Endothelial cell of umbilical vein (primary cell): ENCODE measurements around the gene NFATC4. TPM values are rescaled to one million over a fixed set of nuclear protein-coding genes. Genes with fewer than 3 reads are reported as not detected.

Experiments used
- BruUV-seq: library from RNA; stranded (reverse); fragments of 400-500 nt; replicated peaks from 2 replicates; lab custom pipeline; 2021; lab: Mats Ljungman, UMichigan
- CTCF ChIA-PET: fragments of 300-600, 350-600 bp; sonication (Branson Sonifier 250); formaldehyde crosslinking; loops from one replicate; lab custom pipeline; 2021; ENCODE audit warnings: antibody characterized with exemption, inconsistent platforms; lab: Charles Lee
- POLR2A ChIA-PET: fragments of 300-600, 350-600 bp; sonication (Branson Sonifier 250); formaldehyde crosslinking; loops from one replicate; lab custom pipeline; 2021; ENCODE audit warnings: antibody characterized with exemption, inconsistent platforms; lab: Charles Lee
- DNase-seq: peaks from one replicate; pipeline ENCODE4 v3.0.0-alpha.2; 2011; ENCODE audit warnings: low read depth, low spot score
- FAIRE-seq: peaks from 2 replicates; lab custom pipeline; 2011; peaks lifted over from hg19 to GRCh38; lab: Jason Lieb, UNC
- H2AFZ ChIP-seq: 2 replicates; pipeline ENCODE4 v1.6.0; 2012; ENCODE audit warnings: low read depth, low read length, control low read depth, inconsistent platforms
- H3K27ac ChIP-seq: 2 replicates; pipeline ENCODE4 v1.5.1; 2011; ENCODE audit warnings: low read depth, mild to moderate bottlenecking, control low read depth, low read length, moderate library complexity; ENCODE audit not compliant: insufficient read depth
- H3K27me3 ChIP-seq, 2 experiments: 2 replicates each; pipeline versions ENCODE4 v1.6.0 to v1.6.1; 2011; ENCODE audit warnings: low read length in 2 of 2, mixed read lengths in 1 of 2; ENCODE audit not compliant: control insufficient read depth in 2 of 2, insufficient read depth in 2 of 2
- H3K36me3 ChIP-seq, 2 experiments: 2 replicates in 1 of 2; 3 replicates in 1 of 2; pipeline ENCODE4 v1.5.1; 2011; ENCODE audit warnings: low read length in 2 of 2, mild to moderate bottlenecking in 1 of 2, moderate library complexity in 1 of 2; ENCODE audit not compliant: control insufficient read depth in 2 of 2, insufficient read depth in 2 of 2; ENCODE audit errors: extremely low read depth in 1 of 2
- H3K4me1 ChIP-seq: 3 replicates; pipeline ENCODE4 v1.5.1; 2011; ENCODE audit warnings: mild to moderate bottlenecking, low read length; ENCODE audit not compliant: control insufficient read depth, insufficient read depth; ENCODE audit errors: extremely low read depth
- H3K4me2 ChIP-seq: 2 replicates; pipeline ENCODE4 v1.6.1; 2011; ENCODE audit warnings: low read length, control low read depth, mixed read lengths; ENCODE audit not compliant: insufficient read depth
- H3K4me3 ChIP-seq, 3 experiments: fragments of 200-600 bp in 1 of 3; sonication (generic), shearing (Covaris generic) in 1 of 3; replicated peaks in 1 of 3; 2 replicates each; pipeline ENCODE4 v1.5.1; 2011 to 2016; ENCODE audit warnings: control low read depth in 3 of 3, low read length in 3 of 3, mild to moderate bottlenecking in 2 of 3, inconsistent platforms in 1 of 3, low read depth in 1 of 3, moderate library complexity in 1 of 3; ENCODE audit not compliant: insufficient read depth in 1 of 3
- H3K79me2 ChIP-seq: 2 replicates; pipeline ENCODE4 v1.6.0; 2012; ENCODE audit warnings: low read length, inconsistent platforms; ENCODE audit not compliant: control insufficient read depth, insufficient read depth
- H3K9ac ChIP-seq: replicated peaks from 2 replicates; pipeline ENCODE3; 2011; ENCODE audit warnings: low read length, control low read depth; ENCODE audit not compliant: insufficient read depth; ENCODE audit errors: extremely low read depth
- H3K9me1 ChIP-seq: replicated peaks from 3 replicates; pipeline ENCODE4 v1.6.0; 2011; ENCODE audit warnings: mild to moderate bottlenecking, low read length; ENCODE audit not compliant: control insufficient read depth, insufficient read depth; ENCODE audit errors: extremely low read depth
- H3K9me3 ChIP-seq: replicated peaks from 2 replicates; pipeline ENCODE4 v1.5.1; 2012; ENCODE audit warnings: low read length, inconsistent platforms; ENCODE audit not compliant: control insufficient read depth, insufficient read depth
- H4K20me1 ChIP-seq: replicated peaks from 2 replicates; pipeline ENCODE3; 2011; ENCODE audit warnings: mild to moderate bottlenecking, low read length; ENCODE audit not compliant: control insufficient read depth, insufficient read depth; ENCODE audit errors: extremely low read depth
- CTCF ChIP-seq, 2 donors: IDR thresholded peaks; 1 replicate in 1 of 2; 2 replicates in 1 of 2; pipeline ENCODE4 v1.5.1; 2011; ENCODE audit warnings: low read length in 2 of 2, mild to moderate bottlenecking in 2 of 2, moderate library complexity in 2 of 2, control low read depth in 1 of 2, inconsistent platforms in 1 of 2, low read depth in 1 of 2; ENCODE audit not compliant: insufficient read depth in 1 of 2; ENCODE audit errors: extremely low read depth in 1 of 2
- FOS ChIP-seq: IDR thresholded peaks from 2 replicates; pipeline ENCODE4 v1.6.1; 2011; ENCODE audit warnings: mild to moderate bottlenecking, low read length, moderate library complexity, borderline replicate concordance; ENCODE audit not compliant: insufficient read depth
- GATA2 ChIP-seq: IDR thresholded peaks from 2 replicates; pipeline ENCODE4 v1.7.0; 2011; ENCODE audit warnings: low read depth, mild to moderate bottlenecking, moderate library complexity, mixed read lengths, low read length; ENCODE audit not compliant: insufficient read length, insufficient read depth
- JUN ChIP-seq: IDR thresholded peaks from 2 replicates; pipeline ENCODE4 v1.6.1; 2011; ENCODE audit warnings: borderline replicate concordance, low read depth; ENCODE audit not compliant: insufficient read length, insufficient read depth
- MYC ChIP-seq: IDR thresholded peaks from one replicate; pipeline ENCODE4 v1.6.1; 2011; ENCODE audit warnings: mild to moderate bottlenecking, low read depth, low read length
- POLR2A ChIP-seq: IDR thresholded peaks from 2 replicates; pipeline ENCODE4 v1.6.1; 2012; ENCODE audit warnings: low read depth, mild to moderate bottlenecking, control low read depth, low read length
- POLR2AphosphoS5 ChIP-seq: IDR thresholded peaks from 2 replicates; pipeline ENCODE4 v1.6.1; 2012; ENCODE audit warnings: low read depth, mild to moderate bottlenecking, control low read depth, low read length, moderate library complexity; ENCODE audit not compliant: insufficient read depth
- dilution Hi-C: fragments of 300-500 bp; cut with MboI; formaldehyde crosslinking; loops from one replicate; pipeline ENCODE4 v1.15.0; 2019; ENCODE audit warnings: low sequenced_read_pairs; ENCODE audit not compliant: extremely low pct_ligation_motif_present
- intact Hi-C: fragments of 100-400 bp; cut with micrococcal nuclease; formaldehyde crosslinking; loops from one replicate; pipeline ENCODE4 v1.10.0; 2022
- polyA plus RNA-seq, 4 experiments: library from polyadenylated mRNA; depleted of rRNA in 3 of 4; stranded (reverse) in 3 of 4; unstranded in 1 of 4; fragments of >200 nt; gene quantifications; 2 replicates each; pipeline versions ENCODE4 v1.2.1 to v1.2.3, GENCODE V29; 2011 to 2012; ENCODE audit warnings: missing spikeins in 1 of 4
- total RNA-seq: library from RNA; stranded (reverse); gene quantifications from 2 replicates; pipeline ENCODE4 v1.2.3, GENCODE V29; 2021

The NFATC4 gene
- total and polyA plus RNA-seq, 2 donors (not counting 3 experiments of a cell fraction or from before 2014, with no cell fraction given), result 79.5 to 88.1 TPM

- no peak for FAIRE-seq
- ChIA-PET POLR2A (no interaction called here), CTCF (interaction anchor here (0.7 to 5.7 kb wide), 4 partner anchors 9 to 87 kb away, joined by 3 to 57 read pairs (median 5); partner anchors contain the start of gene ADCY4)
- DNase-seq, result no peak
- Histone ChIP-seq H3K4me1 (peaks cover 9% of the 10 kb centered on the region), H3K79me2 (no peaks in the 10 kb centered on the region), H3K4me3 (no peak overlapping the region), H3K9me1 (no peaks in the 10 kb centered on the region), H3K27me3 (peaks cover 8 to 9% of the 10 kb centered on the region in 2 experiments), H3K9ac (no peak overlapping the region), H4K20me1 (no peaks in the 10 kb centered on the region), H3K4me2 (no peak overlapping the region), H2AFZ (no peak overlapping the region), H3K27ac (no peak overlapping the region), H3K9me3 (no peaks in the 10 kb centered on the region), H3K36me3 (no peaks in the 10 kb centered on the region)
- intact Hi-C loops (no loop called here), dilution Hi-C loops (no loop called here)
- BruUV-seq, result no TSS peak
- no peak for TF ChIP-seq POLR2A
- no peak for TF ChIP-seq POLR2AphosphoS5
- no peak for TF ChIP-seq MYC
Measured at GRCh38 chr14:24343795-24344660, 24.0 kb upstream of the NFATC4 start.

GRCh38 chr14:24347134-24347533 lies 20.9 kb upstream of the NFATC4 start:
- H3K9ac ChIP-seq, result no peak overlapping the region
- TF ChIP-seq CTCF (IDR thresholded peaks at IDR 0.05; ENCODE audit: extremely low read depth in 1 of 2, insufficient read depth in 1 of 2, low read depth in 1 of 2, low read length in 2 of 2) (no peak), POLR2AphosphoS5 (no peak), GATA2 (no peak), JUN (no peak), FOS (no peak), POLR2A (no peak)
- H3K4me2 ChIP-seq, result no peak overlapping the region
- FAIRE-seq (peak; percentile 55), DNase-seq (no peak)
- no peaks in the 10 kb centered on the region for H3K9me1 ChIP-seq
- no peak overlapping the region for H3K27ac ChIP-seq
- no peaks in the 10 kb centered on the region for H3K79me2 ChIP-seq
- H3K9me3 ChIP-seq, result no peaks in the 10 kb centered on the region
- H4K20me1 ChIP-seq, result no peaks in the 10 kb centered on the region
- intact Hi-C loops, result no loop called here
- H3K36me3 ChIP-seq, result no peaks in the 10 kb centered on the region
- H3K4me3 ChIP-seq, result no peak overlapping the region
- ChIA-PET CTCF (interaction anchor here (1.0 to 5.7 kb wide), 5 partner anchors 12 to 89 kb away, joined by 3 to 57 read pairs (median 7); partner anchors contain the start of gene ADCY4), POLR2A (no interaction called here)
- H3K4me1 ChIP-seq, result no peaks in the 10 kb centered on the region
- no peak overlapping the region for H2AFZ ChIP-seq
- BruUV-seq, result no TSS peak
- dilution Hi-C loops, result no loop called here
- H3K27me3 ChIP-seq, result peaks cover 24 to 28% of the 10 kb centered on the region in 2 experiments
